HL-60 (cell line): ENCODE data around the gene BCL2.

Experiments
- DNase-seq, 2 experiments: peaks; one replicate each; pipeline ENCODE4 v3.0.0-alpha.2; 2010 to 2020; ENCODE audit warnings: low read depth in 1 of 2, low spot score in 1 of 2
- H3K27ac ChIP-seq: fragments of 250-450 bp; sonication (Bioruptor Pico); replicated peaks from 2 replicates; pipeline ENCODE4 v1.5.1; 2020; ENCODE audit warnings: mild to moderate bottlenecking, moderate library complexity
- H3K27me3 ChIP-seq: fragments of 250-450 bp; sonication (Bioruptor Pico); 2 replicates; pipeline ENCODE4 v1.5.1; 2021; ENCODE audit warnings: mild to moderate bottlenecking, moderate library complexity; ENCODE audit not compliant: insufficient read depth, poor library complexity, severe bottlenecking
- H3K4me3 ChIP-seq: replicated peaks from 2 replicates; pipeline ENCODE4 v1.5.1; 2011; ENCODE audit warnings: mild to moderate bottlenecking, control low read depth, low read length; ENCODE audit not compliant: insufficient read depth
- CTCF ChIP-seq: IDR thresholded peaks from one replicate; pipeline ENCODE4 v1.5.1; 2011; ENCODE audit warnings: low read length, control low read depth, inconsistent platforms; ENCODE audit not compliant: insufficient read depth
- GABPA ChIP-seq: IDR thresholded peaks from 2 replicates; pipeline ENCODE4 v1.6.1; 2012; ENCODE audit warnings: low read depth
- POLR2AphosphoS5 ChIP-seq: IDR thresholded peaks from 2 replicates; pipeline ENCODE4 v1.6.1; 2012; ENCODE audit warnings: low read depth
- REST ChIP-seq: IDR thresholded peaks from 2 replicates; pipeline ENCODE4 v1.6.1; 2012; ENCODE audit warnings: low read depth; ENCODE audit not compliant: insufficient replicate concordance
- SPI1 ChIP-seq: IDR thresholded peaks from 2 replicates; pipeline ENCODE4 v1.6.1; 2012; ENCODE audit warnings: low read depth, mild to moderate bottlenecking, borderline replicate concordance

The BCL2 gene

DNA sequence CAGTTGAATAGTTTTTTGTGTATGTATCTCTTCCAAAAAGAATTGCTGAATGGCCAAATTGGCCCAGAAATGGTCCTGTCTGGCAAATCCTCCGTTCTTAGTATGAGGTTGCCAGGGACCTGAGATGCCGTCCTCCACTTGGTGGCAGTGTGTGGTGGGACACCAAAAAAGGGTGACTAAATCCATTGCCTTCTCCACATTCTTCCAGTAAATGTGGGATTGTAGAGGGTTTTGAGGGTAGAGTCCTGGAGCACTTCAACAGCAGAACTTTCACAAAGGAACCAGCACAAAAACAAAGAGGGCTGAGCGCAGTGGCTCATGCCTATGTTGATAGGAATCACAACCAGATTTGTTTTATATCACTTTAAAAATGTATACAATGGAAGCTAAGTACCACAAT is 199.9 kb downstream of the BCL2 start:
- no peak overlapping the region for H3K4me3 ChIP-seq
- no peaks in the 10 kb centered on the region for H3K27me3 ChIP-seq
- H3K27ac ChIP-seq: no peak overlapping the region
- TF ChIP-seq REST (no peak), CTCF (peak; percentile 58)
- DNase-seq: peak in 1 of 2 experiments; percentile 69

DNA sequence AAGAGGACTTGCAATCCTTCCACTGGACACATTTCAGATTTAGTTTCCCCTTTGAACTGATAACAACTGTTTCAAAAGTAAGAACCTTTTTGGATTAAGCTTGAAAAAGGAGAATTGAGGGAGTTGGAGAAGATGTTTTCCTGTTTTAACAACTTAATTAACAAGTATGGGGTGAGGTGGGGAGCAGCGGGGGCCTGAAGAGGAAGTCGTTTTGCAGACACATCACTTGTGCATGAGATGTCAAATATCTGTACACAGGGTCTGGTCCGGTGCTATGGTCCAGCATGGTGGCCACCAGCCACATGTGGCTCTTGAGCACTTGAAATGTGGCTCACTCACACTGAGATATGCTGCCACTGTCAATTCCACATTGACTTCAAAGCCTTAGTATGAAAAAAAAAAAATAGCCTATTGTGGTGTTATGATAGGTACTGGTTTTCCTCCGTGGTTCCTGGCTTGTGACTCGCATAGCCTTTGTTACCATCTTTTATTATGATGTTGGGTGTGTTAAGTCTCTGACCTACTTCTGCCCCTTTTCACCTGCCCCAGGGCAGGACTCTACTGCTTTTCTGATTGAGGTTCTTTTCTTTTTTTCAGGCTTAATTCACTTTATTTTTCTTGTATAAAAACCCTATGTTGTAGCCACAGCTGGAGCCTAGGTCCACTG is 205.5 kb downstream of the BCL2 start:
- peak in 1 of 2 experiments; percentile 42 for DNase-seq
- Histone ChIP-seq H3K4me3 (no peak overlapping the region), H3K27me3 (no peaks in the 10 kb centered on the region), H3K27ac (no peak overlapping the region; the same call in 1 of the 2 replicates)
- TF ChIP-seq CTCF (no peak), REST (no peak), SPI1 (peak; percentile 79)

DNA sequence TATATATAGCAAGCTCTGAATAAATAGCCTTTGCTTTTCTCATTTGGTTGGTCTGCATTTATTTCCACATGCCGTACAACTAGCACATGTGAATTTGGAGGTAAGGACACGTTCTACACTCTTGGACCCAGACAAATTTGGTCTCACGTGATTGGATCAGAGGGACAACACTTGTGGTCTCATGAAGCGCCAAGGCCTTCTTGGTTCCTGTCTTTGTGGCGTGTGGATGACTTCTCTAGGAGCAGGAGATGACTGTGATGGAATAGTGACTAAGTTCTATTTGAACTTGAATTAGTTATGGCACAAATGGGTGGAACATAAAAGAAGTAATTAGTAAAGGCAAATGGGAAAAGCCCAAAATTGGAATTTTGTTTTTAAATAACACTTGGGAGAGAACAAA is 206.9 kb downstream of the BCL2 start:
- Histone ChIP-seq H3K27ac (peak overlapping the region; percentile 18), H3K4me3 (no peak overlapping the region), H3K27me3 (no peaks in the 10 kb centered on the region)
- TF ChIP-seq POLR2AphosphoS5 (no peak), REST (no peak), SPI1 (no peak), GABPA (no peak), CTCF (no peak)
- peak; percentile 61 to 96 for DNase-seq
